HEK293 (cell line): ENCODE data around the gene PRSS50.

Experiments used
- CTCF ChIA-PET: fragments of 350-600 bp; formaldehyde crosslinking; extraction: SDS; loops from one replicate; lab custom pipeline; 2021; ENCODE audit warnings: antibody characterized with exemption; lab: Yijun Ruan, JAX
- POLR2A ChIA-PET: fragments of 300-600 bp; formaldehyde crosslinking; extraction: SDS; loops from one replicate; lab custom pipeline; 2020; ENCODE audit warnings: antibody characterized with exemption, inconsistent platforms; lab: Yijun Ruan, JAX
- H3K27ac ChIP-seq: fragments of 200-500 bp; sonication (Bioruptor generic); 2 replicates; pipeline ENCODE4 v1.5.1; 2014; ENCODE audit warnings: low read depth, low read length, control low read depth, inconsistent platforms; ENCODE audit errors: extremely low read depth
- H3K36me3 ChIP-seq, 2 experiments: fragments of 200-500 bp in 1 of 2; sonication (Bioruptor generic) in 1 of 2; 1 replicate in 1 of 2; 2 replicates in 1 of 2; pipeline ENCODE4 v1.5.1; 2014 to 2017; ENCODE audit warnings: inconsistent platforms in 2 of 2, low read length in 2 of 2; ENCODE audit not compliant: control insufficient read depth in 2 of 2, insufficient read depth in 1 of 2
- H3K4me1 ChIP-seq: fragments of 200-500 bp; sonication (Bioruptor generic); 2 replicates; pipeline ENCODE4 v1.5.1; 2014; ENCODE audit warnings: mild to moderate bottlenecking, low read length, inconsistent platforms; ENCODE audit not compliant: control insufficient read depth, insufficient read depth
- H3K4me3 ChIP-seq: 2 replicates; pipeline ENCODE4 v1.5.1; 2011; ENCODE audit warnings: low read depth, mild to moderate bottlenecking, control low read depth, low read length, moderate library complexity
- H3K9me3 ChIP-seq: fragments of 200-500 bp; sonication (Bioruptor generic); 2 replicates; pipeline ENCODE4 v1.5.1; 2014; ENCODE audit warnings: low read depth, low read length, inconsistent platforms; ENCODE audit not compliant: control insufficient read depth, insufficient read depth
- KLF10 ChIP-seq: fragments of 450-650 bp; IDR thresholded peaks from 2 replicates; pipeline ENCODE4 v1.5.1; 2018; ENCODE audit warnings: missing biosample characterization, mild to moderate bottlenecking, missing genetic modification characterization
- PRDM10 ChIP-seq: fragments of 450-650 bp; formaldehyde crosslinking; IDR thresholded peaks from 2 replicates; pipeline ENCODE4 v1.5.1; 2016; ENCODE audit warnings: missing biosample characterization, missing genetic modification characterization
- PRDM2 ChIP-seq: fragments of 450-650 bp; formaldehyde crosslinking; IDR thresholded peaks from 2 replicates; pipeline ENCODE4 v1.5.1; 2016; ENCODE audit warnings: missing biosample characterization, missing genetic modification characterization, borderline replicate concordance
- REPIN1 ChIP-seq: fragments of 450-650 bp; formaldehyde crosslinking; IDR thresholded peaks from 2 replicates; pipeline ENCODE4 v1.5.1; 2017; ENCODE audit warnings: missing biosample characterization, missing genetic modification characterization, low read depth
- SETDB1 ChIP-seq: IDR thresholded peaks from one replicate; pipeline ENCODE4 v1.6.1; 2017; ENCODE audit warnings: mild to moderate bottlenecking, low read length, moderate library complexity, mixed read lengths; ENCODE audit not compliant: insufficient read length
- SP3 ChIP-seq: fragments of 450-650 bp; formaldehyde crosslinking; IDR thresholded peaks from 2 replicates; pipeline ENCODE4 v1.5.1; 2016; ENCODE audit warnings: missing biosample characterization, missing genetic modification characterization
- WT1 ChIP-seq: fragments of 450-650 bp; formaldehyde crosslinking; IDR thresholded peaks from 2 replicates; pipeline ENCODE4 v1.5.1; 2016; ENCODE audit warnings: missing biosample characterization, missing genetic modification characterization
- ZBTB7A ChIP-seq: fragments of 450-650 bp; formaldehyde crosslinking; IDR thresholded peaks from 2 replicates; pipeline ENCODE4 v1.5.1; 2016; ENCODE audit warnings: low read depth, missing biosample characterization, missing genetic modification characterization
- ZNF16 ChIP-seq: fragments of 450-650 bp; formaldehyde crosslinking; IDR thresholded peaks from 2 replicates; pipeline ENCODE4 v1.5.1; 2016; ENCODE audit warnings: low read depth, missing biosample characterization, missing genetic modification characterization
- ZNF239 ChIP-seq: fragments of 450-650 bp; formaldehyde crosslinking; IDR thresholded peaks from 2 replicates; pipeline ENCODE4 v1.5.1; 2016; ENCODE audit warnings: missing biosample characterization, missing genetic modification characterization
- ZNF280D ChIP-seq: fragments of 450-650 bp; formaldehyde crosslinking; IDR thresholded peaks from 2 replicates; pipeline ENCODE4 v1.5.1; 2016; ENCODE audit warnings: missing biosample characterization, missing genetic modification characterization
- ZNF549 ChIP-seq: fragments of 450-650 bp; IDR thresholded peaks from 2 replicates; pipeline ENCODE4 v1.5.1; 2018; ENCODE audit warnings: missing biosample characterization, missing genetic modification characterization, mild to moderate bottlenecking, inconsistent platforms, moderate library complexity
- ZNF580 ChIP-seq: fragments of 450-650 bp; formaldehyde crosslinking; IDR thresholded peaks from 2 replicates; pipeline ENCODE4 v1.5.1; 2016; ENCODE audit warnings: missing biosample characterization, missing genetic modification characterization
- ZNF621 ChIP-seq: fragments of 450-650 bp; formaldehyde crosslinking; IDR thresholded peaks from 2 replicates; pipeline ENCODE4 v1.5.1; 2017; ENCODE audit warnings: missing biosample characterization, missing genetic modification characterization
- ZNF623 ChIP-seq: fragments of 450-650 bp; formaldehyde crosslinking; IDR thresholded peaks from 2 replicates; pipeline ENCODE4 v1.5.1; 2016; ENCODE audit warnings: missing biosample characterization, missing genetic modification characterization
- ZNF776 ChIP-seq: fragments of 450-650 bp; formaldehyde crosslinking; IDR thresholded peaks from 2 replicates; pipeline ENCODE4 v1.5.0; 2017; ENCODE audit warnings: missing biosample characterization, missing genetic modification characterization, borderline replicate concordance

Gene PRSS50

GRCh38 chr3:46668591-46668990, 49.1 kb downstream of the PRSS50 start (continued):
- TF ChIP-seq PRDM2 (tag by site-specific recombination) (no peak), ZNF623 (tag by site-specific recombination) (no peak)

DNA sequence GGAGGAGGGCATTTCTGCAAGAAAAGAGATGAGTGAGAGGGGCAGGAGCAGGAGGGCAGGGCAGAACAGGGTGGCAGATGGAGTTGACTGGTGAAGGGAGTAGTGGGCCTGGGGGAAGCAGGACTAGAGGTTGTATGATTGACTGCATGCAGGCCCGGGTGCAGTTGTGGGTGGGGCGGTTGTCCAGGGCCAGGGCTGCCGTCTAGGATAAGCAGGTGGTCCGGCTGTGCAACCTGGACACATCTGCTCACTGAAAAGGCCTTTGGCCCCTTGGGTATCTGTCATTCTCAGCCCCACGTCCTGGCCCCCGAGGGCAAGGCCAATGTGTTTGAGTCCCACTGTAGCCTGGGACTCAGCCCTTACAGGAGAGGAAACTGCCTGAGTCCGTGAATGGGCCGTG, 49.6 kb downstream of the PRSS50 start:
- H3K36me3 ChIP-seq = no peaks in the 10 kb centered on the region
- H3K4me1 ChIP-seq = no peaks in the 10 kb centered on the region; the same call in 1 of the 2 replicates
- CTCF ChIA-PET = no interaction called here
- no peak overlapping the region for H3K4me3 ChIP-seq
- no peak overlapping the region for H3K27ac ChIP-seq
- POLR2A ChIA-PET = no interaction called here
- no peaks in the 10 kb centered on the region for H3K9me3 ChIP-seq
- no peak for TF ChIP-seq SP3
- TF ChIP-seq ZNF621 (tag by site-specific recombination) = no peak
- TF ChIP-seq ZNF580 = no peak
- TF ChIP-seq ZNF16 (tag by site-specific recombination) = no peak
- TF ChIP-seq PRDM10 (tag by site-specific recombination) = no peak

GRCh38 chr3:46667657-46668056, 50.0 kb downstream of the PRSS50 start:
- no peak overlapping the region for H3K27ac ChIP-seq
- POLR2A ChIA-PET = no interaction called here
- no peaks in the 10 kb centered on the region for H3K9me3 ChIP-seq
- H3K4me1 ChIP-seq = no peaks in the 10 kb centered on the region; the same call in 1 of the 2 replicates
- no peaks in the 10 kb centered on the region for H3K36me3 ChIP-seq
- no peak overlapping the region for H3K4me3 ChIP-seq
- CTCF ChIA-PET = no interaction called here
- TF ChIP-seq ZNF776 = no peak
- TF ChIP-seq ZNF280D (tag by site-specific recombination) = no peak
- TF ChIP-seq REPIN1 (tag by site-specific recombination) = no peak
- no peak for TF ChIP-seq KLF10 (tag by site-specific recombination)
- no peak for TF ChIP-seq ZNF549 (tag by site-specific recombination)
- TF ChIP-seq ZNF239 = no peak
- TF ChIP-seq WT1 (tag by site-specific recombination) = no peak
- no peak for TF ChIP-seq ZNF16 (tag by site-specific recombination)
- no peak for TF ChIP-seq SETDB1
- no peak for TF ChIP-seq ZBTB7A
